T-cell (primary cell): Measurements from ENCODE around the gene STX12. TPM values are rescaled to one million over a fixed set of nuclear protein-coding genes. Genes with fewer than 3 reads are reported as not detected.
"Not testable (repeated sequence)": the region's sequence is repeated elsewhere in the genome, so short reads cannot be mapped to it uniquely, and the experiment has no call there.

Source experiments
- ATAC-seq, 4 experiments: fragments of 200-7000 bp in 3 of 4; fragments of 150-1000 bp in 1 of 4; cut with Tn5 transposase; replicated peaks in 1 of 4; 1 replicate in 3 of 4; 2 replicates in 1 of 4; pipeline ENCODE4 v1.10.0; 2021; ENCODE audit warnings: moderate library complexity in 3 of 4, mild to moderate bottlenecking in 2 of 4, moderate number of reproducible peaks in 1 of 4
- CTCF ChIA-PET, 2 donors: fragments of 300-600 bp; sonication (Branson Sonifier 250); formaldehyde crosslinking; loops; one replicate each; lab custom pipeline; 2022; ENCODE audit warnings: antibody characterized with exemption in 2 of 2; lab: Charles Lee
- POLR2A ChIA-PET, 2 donors: fragments of 300-600 bp; sonication (Branson Sonifier 250); formaldehyde crosslinking; loops; one replicate each; lab custom pipeline; 2022; ENCODE audit warnings: antibody characterized with exemption in 2 of 2; lab: Charles Lee
- DNase-seq, 35 experiments: peaks; one replicate each; pipeline versions ENCODE4 v3.0.0 to v3.0.0-alpha.2; 2013 to 2023
- H3K27ac ChIP-seq: one replicate; pipeline ENCODE4 v1.5.1; 2013; ENCODE audit warnings: low read length
- H3K27me3 ChIP-seq, 2 experiments: replicated peaks in 1 of 2; 1 replicate in 1 of 2; 2 replicates in 1 of 2; pipeline versions ENCODE4 v1.6.1 to v1.7.0; 2013; ENCODE audit warnings: low read length in 1 of 2, mixed read lengths in 1 of 2; ENCODE audit not compliant: control insufficient read depth in 2 of 2, insufficient read depth in 2 of 2; ENCODE audit errors: extremely low read depth in 1 of 2
- H3K36me3 ChIP-seq, 2 donors: 1 replicate in 1 of 2; 2 replicates in 1 of 2; pipeline versions ENCODE4 v1.6.1 to v1.7.0; 2013; ENCODE audit warnings: low read length in 1 of 2; ENCODE audit not compliant: control insufficient read depth in 2 of 2, insufficient read depth in 1 of 2; ENCODE audit errors: extremely low read depth in 1 of 2
- H3K4me1 ChIP-seq, 2 experiments: 1 replicate in 1 of 2; 2 replicates in 1 of 2; pipeline versions ENCODE4 v1.6.1 to v1.7.0; 2013; ENCODE audit warnings: low read length in 2 of 2, mixed read lengths in 1 of 2; ENCODE audit not compliant: insufficient read depth in 2 of 2, control insufficient read depth in 1 of 2; ENCODE audit errors: extremely low read depth in 1 of 2
- H3K4me3 ChIP-seq, 2 donors: 1 replicate in 1 of 2; 2 replicates in 1 of 2; pipeline versions ENCODE4 v1.5.1 to v1.7.0; 2013; ENCODE audit warnings: mild to moderate bottlenecking in 2 of 2, low read length in 1 of 2, moderate library complexity in 1 of 2; ENCODE audit not compliant: control insufficient read depth in 1 of 2; ENCODE audit errors: extremely low read depth in 1 of 2
- H3K9me3 ChIP-seq: 2 replicates; pipeline ENCODE4 v1.7.0; 2013
- H3K27ac Mint-ChIP-seq, 2 donors: one replicate each; pipeline ENCODE4 v1.8.0; 2020 to 2021; ENCODE audit warnings: mild to moderate bottlenecking in 2 of 2, mixed read lengths in 2 of 2
- H3K27me3 Mint-ChIP-seq, 2 donors: one replicate each; pipeline ENCODE4 v1.8.0; 2021 to 2022; ENCODE audit warnings: mixed read lengths in 2 of 2
- H3K36me3 Mint-ChIP-seq: one replicate; pipeline ENCODE4 v1.8.0; 2021; ENCODE audit warnings: mixed read lengths
- H3K4me1 Mint-ChIP-seq, 3 donors: one replicate each; pipeline ENCODE4 v1.8.0; 2020 to 2022; ENCODE audit warnings: mixed read lengths in 3 of 3, mild to moderate bottlenecking in 1 of 3
- H3K4me3 Mint-ChIP-seq, 3 donors: one replicate each; pipeline ENCODE4 v1.8.0; 2020 to 2022; ENCODE audit warnings: mild to moderate bottlenecking in 3 of 3, mixed read lengths in 3 of 3, moderate library complexity in 3 of 3
- H3K9me3 Mint-ChIP-seq, 3 donors: one replicate each; pipeline ENCODE4 v1.8.0; 2020 to 2022; ENCODE audit warnings: mixed read lengths in 3 of 3
- WGBS: methylation state at CpG from one replicate; pipeline ENCODE4 v1.1.5; 2013; ENCODE audit warnings: missing lambda C conversion rate; ENCODE audit not compliant: insufficient coverage; 5-methylcytosine and 5-hydroxymethylcytosine counted together
- total RNA-seq, 35 experiments: library from RNA in 6 of 35; stranded (reverse) in 6 of 35; fragments of 120-200 nt in 1 of 35; gene quantifications; one replicate each; pipeline versions ENCODE4 v1.2.1 to v1.2.4 and lab custom pipeline; 2013 to 2026

Gene STX12
- total RNA-seq, 5 donors from 2014 or later (not counting 1 experiment from before 2014, with no cell fraction given): 21.2 to 31.4 (median 27.4) TPM

DNA sequence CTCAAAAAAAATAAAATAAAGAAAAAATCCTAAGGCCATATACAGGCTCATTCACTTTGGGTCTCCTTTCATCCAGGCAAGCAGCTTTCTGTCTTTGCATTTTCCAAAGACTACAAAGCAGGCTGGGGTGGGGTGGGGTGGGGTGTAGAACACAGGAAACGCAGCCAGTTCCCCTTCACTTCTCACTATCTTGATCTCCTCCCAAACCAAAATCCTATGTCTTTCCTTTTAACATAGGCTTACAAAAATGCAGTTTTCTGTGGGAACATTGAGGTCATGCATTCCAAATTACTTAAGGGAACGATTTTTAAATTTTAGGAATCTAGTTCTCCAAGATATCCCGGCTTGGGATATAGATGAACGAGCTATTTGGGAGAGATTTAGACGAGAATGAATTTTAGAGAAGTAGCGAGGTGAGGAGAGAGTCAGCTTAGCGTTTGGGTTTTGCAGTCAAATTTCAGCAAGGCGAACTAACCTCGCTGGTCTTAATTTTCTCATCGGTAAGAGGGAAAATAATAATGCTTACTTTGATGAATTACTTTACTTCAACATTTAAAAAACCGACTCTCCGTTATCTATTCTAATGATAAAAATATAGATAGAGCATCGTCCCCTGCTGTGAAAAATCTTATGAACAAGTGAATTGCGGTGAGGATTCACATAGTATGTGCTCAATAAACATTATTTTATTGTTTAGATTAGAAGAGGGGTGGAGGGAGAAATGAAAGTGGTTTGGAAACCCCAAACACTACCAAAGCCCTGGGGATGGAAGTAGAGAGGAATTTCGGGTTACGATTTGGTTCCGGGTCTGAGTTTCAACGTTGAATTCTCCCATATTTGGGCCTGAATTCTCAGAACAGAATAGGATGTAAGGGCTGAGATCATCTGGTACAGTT lies 735 bp upstream of the STX12 start:
- ATAC-seq: no peak
- no peaks in the 10 kb centered on the region for H3K9me3 Mint-ChIP-seq
- peak overlapping the region; percentile 82 to 86 for H3K4me3 ChIP-seq
- peak overlapping the region; percentile 97 to 98 for H3K27ac Mint-ChIP-seq
- peak overlapping the region; percentile 84 to 98 (median 93) for H3K4me3 Mint-ChIP-seq
- peak in 1 of 35 experiments; percentile 20 for DNase-seq
- peaks cover 29 to 34% (median 32%) of the 10 kb centered on the region in 3 donors for H3K4me1 Mint-ChIP-seq
- H3K4me1 ChIP-seq: peaks cover 15 to 19% of the 10 kb centered on the region in 2 experiments
- ChIA-PET POLR2A (interaction anchor here (0.5 to 1.6 kb wide), 11 partner anchors 9 to 1780 kb away, joined by 3 to 25 read pairs (median 4); partner anchors contain the start of gene FAM76A (in 2 of the 2)), CTCF (interaction anchor here (0.5 to 1.9 kb wide), 13 partner anchors 25 to 1880 kb away, joined by 3 to 20 read pairs (median 3); partner anchors contain the start of genes FAM76A (in 1 of the 2) and SRSF4 (in 1 of the 2))
- H3K27me3 Mint-ChIP-seq: no peaks in the 10 kb centered on the region
- no peaks in the 10 kb centered on the region for H3K9me3 ChIP-seq
- peak overlapping the region; percentile 91 for H3K27ac ChIP-seq
- WGBS: 24% methylated on average over 5 of the region's 18 CpGs
- H3K36me3 ChIP-seq: no peaks in the 10 kb centered on the region
- no peaks in the 10 kb centered on the region for H3K27me3 ChIP-seq
- H3K36me3 Mint-ChIP-seq: peaks cover 6% of the 10 kb centered on the region

DNA sequence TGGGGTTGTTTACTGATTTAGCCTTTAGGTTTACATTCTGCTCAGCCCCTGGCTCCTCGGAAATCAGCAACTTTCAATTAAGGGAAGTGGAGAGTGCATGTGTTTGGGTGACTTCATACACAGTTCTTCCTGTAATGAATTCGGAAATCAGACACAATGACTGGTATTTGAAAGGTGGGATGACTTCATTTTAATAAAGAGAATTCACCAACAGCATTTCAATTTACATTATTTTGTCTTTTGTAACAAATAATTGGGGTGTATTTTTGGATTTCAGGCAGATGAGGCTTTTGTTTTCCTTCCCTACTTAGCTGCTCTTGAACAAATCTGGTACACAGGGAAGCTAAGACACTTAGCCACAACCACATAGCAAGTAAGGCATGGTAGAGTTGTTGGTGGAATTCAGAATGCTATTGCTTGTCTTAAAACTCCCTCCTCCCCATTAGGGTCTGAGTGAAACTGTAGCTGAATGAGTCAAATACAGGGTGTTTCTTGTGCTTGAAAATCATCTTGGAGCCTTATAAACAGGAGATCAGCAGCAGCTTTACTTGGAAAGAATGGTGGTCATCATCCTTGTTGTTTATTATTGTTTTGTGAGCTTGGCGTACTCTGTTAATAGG lies 917 bp downstream of the STX12 start:
- peaks cover 29 to 40% (median 37%) of the 10 kb centered on the region in 3 donors for H3K4me1 Mint-ChIP-seq
- ATAC-seq (peak in 1 of 4 experiments; percentile 5), DNase-seq (no peak)
- ChIA-PET CTCF (interaction anchor here in 1 of 2 donors (0.6 to 1.9 kb wide), 8 partner anchors 12 to 1649 kb away, joined by 3 to 20 read pairs (median 3); partner anchors contain the start of genes FAM76A, SLC9A1 and SRSF4), POLR2A (interaction anchor here in 1 of 2 donors (0.7 kb wide), 1 partner anchor 59 kb away, joined by 3 read pairs; no protein-coding TSS in a partner anchor)
- Histone ChIP-seq H3K27me3 (no peaks in the 10 kb centered on the region), H3K9me3 (no peaks in the 10 kb centered on the region), H3K36me3 (no peaks in the 10 kb centered on the region), H3K27ac (peak overlapping the region; percentile 91), H3K4me3 (peak overlapping the region; percentile 82 to 86), H3K4me1 (peaks cover 15 to 19% of the 10 kb centered on the region in 2 experiments)
- 0% methylated on average over 1 of the region's 3 CpGs for WGBS
- peaks cover 6% of the 10 kb centered on the region for H3K36me3 Mint-ChIP-seq
- H3K4me3 Mint-ChIP-seq: peak overlapping the region; percentile 84 to 98 (median 93)
- H3K27ac Mint-ChIP-seq: peak overlapping the region; percentile 90 to 95
- no peaks in the 10 kb centered on the region for H3K27me3 Mint-ChIP-seq
- H3K9me3 Mint-ChIP-seq: no peaks in the 10 kb centered on the region

DNA sequence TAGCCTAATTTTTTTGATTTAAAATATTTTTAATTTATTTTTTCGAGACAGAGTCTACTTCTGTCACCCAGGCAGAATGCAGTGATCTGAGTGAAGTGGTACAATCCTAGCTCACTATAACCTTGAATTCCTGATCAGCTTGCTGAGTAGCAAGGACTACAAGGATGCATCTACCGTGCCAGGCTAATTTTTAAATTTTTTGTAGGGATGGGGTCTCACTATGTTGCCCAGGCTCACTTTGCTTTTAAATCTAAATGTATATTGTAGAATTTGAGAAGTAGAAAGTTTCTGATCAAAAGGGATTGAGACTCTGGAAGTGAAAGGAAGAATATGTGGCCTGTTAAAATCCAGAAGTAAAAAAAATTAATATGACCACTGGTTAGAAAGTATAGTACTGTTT lies 1.6 kb downstream of the STX12 start:
- Histone ChIP-seq H3K9me3 (no peaks in the 10 kb centered on the region), H3K27me3 (no peaks in the 10 kb centered on the region), H3K27ac (peak overlapping the region; percentile 91), H3K4me3 (no peak overlapping the region), H3K36me3 (no peaks in the 10 kb centered on the region), H3K4me1 (peaks cover 15 to 19% of the 10 kb centered on the region in 2 experiments)
- peaks cover 36 to 40% (median 37%) of the 10 kb centered on the region in 3 donors for H3K4me1 Mint-ChIP-seq
- ATAC-seq (no peak), DNase-seq (no peak)
- peaks cover 9% of the 10 kb centered on the region for H3K36me3 Mint-ChIP-seq
- CTCF ChIA-PET: interaction anchor here in 1 of 2 donors (0.6 to 1.6 kb wide), 3 partner anchors 12 to 1650 kb away, joined by 3 read pairs; no protein-coding TSS in a partner anchor
- no peaks in the 10 kb centered on the region for H3K27me3 Mint-ChIP-seq
- H3K4me3 Mint-ChIP-seq: peak overlapping the region in 1 of 3 donors; percentile 13
- WGBS: no CpG with 5 or more reads among the region's 2 CpGs
- H3K9me3 Mint-ChIP-seq: no peaks in the 10 kb centered on the region
- POLR2A ChIA-PET: interaction anchor here in 1 of 2 donors (0.6 kb wide), 1 partner anchor 359 kb away, joined by 3 read pairs; no protein-coding TSS in a partner anchor
- peak overlapping the region in 1 of 2 donors; percentile 44 for H3K27ac Mint-ChIP-seq

DNA sequence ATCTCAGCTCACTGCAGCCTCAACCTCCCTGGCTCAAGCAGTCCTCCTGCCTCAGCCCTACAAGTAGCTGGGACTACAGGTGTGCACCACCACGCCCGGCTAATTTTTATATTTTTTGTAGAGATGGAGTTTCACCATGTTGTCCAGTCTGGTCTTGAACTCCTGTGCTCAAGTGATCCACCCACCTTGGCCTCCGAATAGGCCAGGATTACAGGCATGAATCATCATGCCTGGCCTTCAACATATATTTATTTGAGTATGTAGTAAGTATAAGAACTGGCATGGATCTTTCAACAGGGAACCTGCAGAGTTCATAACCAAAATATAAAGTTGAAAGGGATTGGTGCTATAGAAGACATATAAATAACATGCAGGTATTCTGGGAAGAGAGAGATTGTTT lies 2.3 kb downstream of the STX12 start:
- H3K9me3 Mint-ChIP-seq, ATAC-seq, H3K27me3 ChIP-seq, DNase-seq, H3K4me3 ChIP-seq, H3K4me3 Mint-ChIP-seq, H3K36me3 Mint-ChIP-seq, H3K9me3 ChIP-seq, POLR2A ChIA-PET, CTCF ChIA-PET, H3K36me3 ChIP-seq, H3K27me3 Mint-ChIP-seq, H3K27ac ChIP-seq: not testable (repeated sequence)
- peaks cover 15 to 19% of the 10 kb centered on the region in 2 experiments for H3K4me1 ChIP-seq
- peak overlapping the region in 1 of 2 donors; percentile 70 for H3K27ac Mint-ChIP-seq
- peaks cover 37 to 40% (median 39%) of the 10 kb centered on the region in 3 donors for H3K4me1 Mint-ChIP-seq
- WGBS: no CpG with 5 or more reads among the region's 3 CpGs

DNA sequence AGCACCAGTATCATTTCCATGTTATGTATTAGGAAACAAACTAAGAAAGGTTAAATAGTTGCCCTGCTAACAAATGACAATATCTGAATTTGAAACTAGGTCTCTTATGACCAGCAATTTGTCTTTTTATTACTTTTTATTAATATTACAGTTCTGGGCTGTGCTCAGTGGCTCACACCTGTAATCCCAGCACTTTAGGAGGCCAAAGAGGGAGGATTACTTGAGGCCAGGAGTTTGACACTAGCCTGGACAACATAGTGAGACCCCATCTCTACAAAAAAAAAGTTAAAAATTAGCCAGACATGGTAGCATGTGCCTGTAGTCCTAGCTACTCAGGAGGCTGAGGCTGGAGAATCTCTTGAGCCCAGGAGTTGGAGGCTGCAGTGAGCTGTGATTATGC lies 3.3 kb downstream of the STX12 start:
- H3K9me3 ChIP-seq, H3K36me3 ChIP-seq, ATAC-seq, H3K27me3 Mint-ChIP-seq, H3K27ac ChIP-seq, DNase-seq, H3K4me3 Mint-ChIP-seq, CTCF ChIA-PET, H3K4me3 ChIP-seq, H3K27me3 ChIP-seq, H3K36me3 Mint-ChIP-seq, H3K9me3 Mint-ChIP-seq: not testable (repeated sequence)
- peaks cover 15 to 19% of the 10 kb centered on the region in 2 experiments for H3K4me1 ChIP-seq
- Mint-ChIP-seq H3K27ac (peak overlapping the region in 1 of 2 donors; percentile 52), H3K4me1 (peaks cover 37 to 42% (median 40%) of the 10 kb centered on the region in 3 donors)
- POLR2A ChIA-PET: interaction anchor here in 1 of 2 donors (0.5 kb wide), 1 partner anchor 18 kb away, joined by 8 read pairs; no protein-coding TSS in a partner anchor

DNA sequence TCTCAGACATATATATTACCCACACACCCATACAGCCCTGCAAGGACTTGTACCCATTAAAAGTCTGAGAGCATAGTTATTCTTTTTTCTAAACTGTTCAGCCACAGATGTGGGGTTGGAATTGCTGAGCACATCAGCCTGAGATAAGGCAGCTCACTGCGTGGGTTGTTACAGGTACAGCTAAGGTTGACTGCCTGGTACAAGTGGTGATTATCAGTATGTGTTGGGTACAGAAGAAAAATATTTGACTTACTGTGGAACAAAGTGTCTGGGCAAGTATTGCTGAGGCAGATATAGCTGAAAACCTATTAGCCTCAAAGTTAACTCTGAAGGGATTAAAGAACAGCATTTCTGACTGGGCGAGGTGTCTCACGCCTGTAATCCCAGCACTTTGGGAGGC lies 5.0 kb downstream of the STX12 start:
- peaks cover 34 to 42% (median 37%) of the 10 kb centered on the region in 3 donors for H3K4me1 Mint-ChIP-seq
- Histone ChIP-seq H3K4me1 (peaks cover 8% of the 10 kb centered on the region in 2 experiments), H3K9me3 (no peaks in the 10 kb centered on the region), H3K36me3 (peaks cover 0 to 7% of the 10 kb centered on the region in 2 donors), H3K27me3 (no peaks in the 10 kb centered on the region), H3K4me3 (no peak overlapping the region), H3K27ac (no peak overlapping the region)
- ChIA-PET POLR2A (no interaction called here), CTCF (no interaction called here)
- no peaks in the 10 kb centered on the region for H3K27me3 Mint-ChIP-seq
- WGBS: 93% methylated on average over 2 of the region's 3 CpGs
- ATAC-seq (no peak), DNase-seq (no peak)
- no peak overlapping the region for H3K4me3 Mint-ChIP-seq
- H3K9me3 Mint-ChIP-seq: no peaks in the 10 kb centered on the region
- no peak overlapping the region for H3K27ac Mint-ChIP-seq
- peaks cover 9% of the 10 kb centered on the region for H3K36me3 Mint-ChIP-seq
